Parathyroid adenoma (tissue), 2 donors: ENCODE measurements around the gene ABHD15.

Experiments
- H2AFZ ChIP-seq: fragments of 300-600 bp; sonication (generic); one replicate; pipeline ENCODE4 v1.7.0; 2017; ENCODE audit warnings: antibody characterized with exemption, mild to moderate bottlenecking
- H3K27ac ChIP-seq: fragments of 300-600 bp; sonication (generic); one replicate; pipeline ENCODE4 v1.7.0; 2017
- H3K27me3 ChIP-seq: fragments of 300-600 bp; sonication (generic); one replicate; pipeline ENCODE4 v1.7.0; 2017; ENCODE audit warnings: low read length; ENCODE audit not compliant: control insufficient read depth, insufficient read depth
- H3K36me3 ChIP-seq: fragments of 300-600 bp; sonication (generic); one replicate; pipeline ENCODE4 v1.7.0; 2017; ENCODE audit warnings: low read length; ENCODE audit not compliant: control insufficient read depth, insufficient read depth
- H3K4me1 ChIP-seq: fragments of 300-600 bp; sonication (generic); one replicate; pipeline ENCODE4 v1.7.0; 2017; ENCODE audit warnings: control low read depth
- H3K4me2 ChIP-seq: fragments of 300-600 bp; sonication (generic); one replicate; pipeline ENCODE4 v1.7.0; 2017; ENCODE audit warnings: low read length
- H3K4me3 ChIP-seq: fragments of 300-600 bp; sonication (generic); one replicate; pipeline ENCODE4 v1.7.0; 2017; ENCODE audit warnings: low read depth, low read length
- H3K79me2 ChIP-seq: fragments of 300-600 bp; sonication (generic); one replicate; pipeline ENCODE4 v1.7.0; 2017; ENCODE audit warnings: control low read depth
- H3K9ac ChIP-seq: fragments of 300-600 bp; sonication (generic); one replicate; pipeline ENCODE4 v1.7.0; 2017; ENCODE audit warnings: mild to moderate bottlenecking
- H3K9me3 ChIP-seq: fragments of 300-600 bp; sonication (generic); one replicate; pipeline ENCODE4 v1.7.0; 2017; ENCODE audit warnings: low read length; ENCODE audit not compliant: control insufficient read depth
- TF ChIP-seq, protein P1 (sequence below): fragments of 300-600 bp; sonication (generic); IDR thresholded peaks from one replicate; pipeline ENCODE4 v1.7.0; 2017; ENCODE audit warnings: antibody characterized with exemption, mild to moderate bottlenecking
- donor health status: primary hyperparathyroidism.

The ABHD15 gene

DNA sequence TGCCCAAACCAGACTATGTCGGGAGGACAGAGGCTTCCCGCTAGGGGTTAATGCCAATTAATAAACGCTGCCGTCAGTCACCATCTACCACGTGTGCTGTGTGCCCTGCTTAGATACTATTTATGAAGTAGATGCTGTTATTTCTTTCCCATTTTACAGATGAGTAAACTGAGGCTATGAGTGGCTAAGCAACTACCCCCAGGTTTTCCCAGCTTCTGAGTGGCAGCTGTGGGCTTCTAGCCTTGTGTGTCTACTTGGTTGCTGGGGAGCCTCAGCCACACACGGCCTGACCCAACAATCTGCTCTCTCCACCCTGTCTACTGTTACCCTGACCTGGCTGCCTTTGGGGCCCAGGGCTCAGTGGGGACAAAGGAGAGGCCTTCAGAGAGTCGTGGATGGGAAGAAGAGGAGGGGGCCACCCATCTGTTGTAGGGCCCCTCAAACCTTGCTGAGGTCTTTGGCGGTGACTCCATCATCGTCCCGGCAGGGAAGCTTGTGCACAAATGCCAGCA, 15.5 kb upstream of the ABHD15 start:
- Histone ChIP-seq H3K36me3 (no peaks in the 10 kb centered on the region), H3K4me2 (no peak overlapping the region), H3K27me3 (no peaks in the 10 kb centered on the region), H3K9me3 (no peaks in the 10 kb centered on the region), H3K4me1 (peaks cover under 1% of the 10 kb centered on the region), H3K9ac (no peak overlapping the region), H3K4me3 (no peak overlapping the region), H3K27ac (no peak overlapping the region), H3K79me2 (peaks cover 28% of the 10 kb centered on the region), H2AFZ (no peak overlapping the region)
- TF ChIP-seq, protein P1, sequence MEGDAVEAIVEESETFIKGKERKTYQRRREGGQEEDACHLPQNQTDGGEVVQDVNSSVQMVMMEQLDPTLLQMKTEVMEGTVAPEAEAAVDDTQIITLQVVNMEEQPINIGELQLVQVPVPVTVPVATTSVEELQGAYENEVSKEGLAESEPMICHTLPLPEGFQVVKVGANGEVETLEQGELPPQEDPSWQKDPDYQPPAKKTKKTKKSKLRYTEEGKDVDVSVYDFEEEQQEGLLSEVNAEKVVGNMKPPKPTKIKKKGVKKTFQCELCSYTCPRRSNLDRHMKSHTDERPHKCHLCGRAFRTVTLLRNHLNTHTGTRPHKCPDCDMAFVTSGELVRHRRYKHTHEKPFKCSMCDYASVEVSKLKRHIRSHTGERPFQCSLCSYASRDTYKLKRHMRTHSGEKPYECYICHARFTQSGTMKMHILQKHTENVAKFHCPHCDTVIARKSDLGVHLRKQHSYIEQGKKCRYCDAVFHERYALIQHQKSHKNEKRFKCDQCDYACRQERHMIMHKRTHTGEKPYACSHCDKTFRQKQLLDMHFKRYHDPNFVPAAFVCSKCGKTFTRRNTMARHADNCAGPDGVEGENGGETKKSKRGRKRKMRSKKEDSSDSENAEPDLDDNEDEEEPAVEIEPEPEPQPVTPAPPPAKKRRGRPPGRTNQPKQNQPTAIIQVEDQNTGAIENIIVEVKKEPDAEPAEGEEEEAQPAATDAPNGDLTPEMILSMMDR: no peak

DNA sequence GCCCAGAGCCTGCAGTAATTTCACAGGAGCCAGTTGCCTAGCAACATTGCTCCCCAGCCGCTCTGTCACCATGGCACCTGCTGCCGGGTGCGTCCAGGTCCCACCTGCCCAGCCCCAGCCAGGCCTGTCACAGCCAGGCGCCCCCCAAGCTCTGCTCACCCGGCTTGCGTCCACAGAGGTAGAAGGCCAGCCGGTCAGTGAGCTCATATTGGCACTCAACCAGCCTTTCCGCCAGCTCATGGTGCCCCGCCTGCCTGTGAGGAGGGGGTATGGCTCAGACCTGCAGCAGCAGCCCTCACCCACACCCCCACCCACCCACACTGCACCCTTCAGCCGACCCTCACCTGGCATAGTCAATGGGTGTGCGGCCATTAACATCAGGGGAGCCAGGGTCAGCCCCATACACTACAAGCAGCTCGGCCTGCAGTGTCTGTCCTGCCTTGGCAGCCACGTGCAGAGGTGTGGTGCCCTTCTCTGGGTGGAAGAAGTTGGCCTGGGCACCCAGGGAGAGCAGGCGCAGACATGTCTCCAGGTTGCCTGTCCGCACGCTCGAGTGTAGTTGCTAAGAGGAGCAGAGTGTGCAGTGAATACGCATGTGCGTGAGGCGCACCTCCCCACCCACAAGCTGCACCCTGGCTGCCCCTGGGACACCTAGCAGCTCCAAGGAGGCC, 14.9 kb upstream of the ABHD15 start:
- Histone ChIP-seq H3K36me3 (no peaks in the 10 kb centered on the region), H2AFZ (no peak overlapping the region), H3K4me1 (no peaks in the 10 kb centered on the region), H3K27ac (no peak overlapping the region), H3K9me3 (no peaks in the 10 kb centered on the region), H3K4me2 (no peak overlapping the region), H3K79me2 (peaks cover 24% of the 10 kb centered on the region), H3K4me3 (no peak overlapping the region), H3K27me3 (no peaks in the 10 kb centered on the region), H3K9ac (no peak overlapping the region)
- TF ChIP-seq, protein P1: no peak

DNA sequence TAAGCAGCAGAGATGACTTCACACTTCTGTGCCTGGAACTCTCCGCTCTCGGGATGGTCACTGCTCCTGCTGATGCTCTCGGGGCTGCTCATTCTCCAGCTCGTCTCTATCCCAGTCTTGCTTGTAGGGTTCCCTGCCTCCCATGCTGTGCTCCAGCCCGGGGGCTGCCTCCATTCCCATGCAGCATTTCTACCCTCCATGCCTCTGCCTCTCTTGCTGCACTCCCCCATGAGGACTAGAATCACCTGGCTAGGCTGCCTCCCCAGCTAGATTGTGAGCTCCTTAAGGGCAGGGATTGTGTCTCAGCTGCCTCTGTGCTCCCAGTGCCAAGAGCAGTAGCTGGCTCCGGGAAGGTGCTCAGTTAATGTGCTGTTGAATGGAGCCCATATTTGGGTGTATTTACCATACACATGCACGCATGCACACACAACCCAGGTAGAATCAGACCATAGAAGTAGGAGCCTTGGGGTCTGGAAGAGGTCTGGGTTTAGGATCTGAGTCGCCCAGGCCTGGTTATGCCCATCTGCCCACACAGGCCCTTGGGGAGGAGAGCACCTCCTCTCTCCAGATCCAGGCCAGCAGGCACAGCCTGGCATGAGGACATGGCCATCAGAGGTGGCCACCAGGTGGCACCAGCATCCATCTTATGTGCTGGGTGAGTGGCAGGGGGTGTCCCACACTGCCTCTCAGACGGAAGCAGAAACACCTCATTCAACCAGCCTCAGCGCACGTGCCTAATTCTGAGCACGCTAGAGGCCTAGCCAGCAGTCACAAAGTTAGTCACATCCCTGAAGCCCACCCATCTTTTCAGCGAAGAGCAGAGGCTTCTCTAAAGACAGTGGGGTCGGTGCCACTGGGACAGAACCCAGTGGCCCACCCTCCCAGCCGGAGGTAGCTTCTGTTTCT, 13.3 kb upstream of the ABHD15 start:
- TF ChIP-seq, protein P1: peak; percentile 95
- peaks cover 13% of the 10 kb centered on the region for H3K79me2 ChIP-seq
- H3K4me1 ChIP-seq: no peaks in the 10 kb centered on the region
- no peak overlapping the region for H2AFZ ChIP-seq
- no peaks in the 10 kb centered on the region for H3K27me3 ChIP-seq
- H3K27ac ChIP-seq: no peak overlapping the region
- H3K9me3 ChIP-seq: no peaks in the 10 kb centered on the region
- no peaks in the 10 kb centered on the region for H3K36me3 ChIP-seq
- H3K4me2 ChIP-seq: no peak overlapping the region
- no peak overlapping the region for H3K9ac ChIP-seq
- H3K4me3 ChIP-seq: no peak overlapping the region

DNA sequence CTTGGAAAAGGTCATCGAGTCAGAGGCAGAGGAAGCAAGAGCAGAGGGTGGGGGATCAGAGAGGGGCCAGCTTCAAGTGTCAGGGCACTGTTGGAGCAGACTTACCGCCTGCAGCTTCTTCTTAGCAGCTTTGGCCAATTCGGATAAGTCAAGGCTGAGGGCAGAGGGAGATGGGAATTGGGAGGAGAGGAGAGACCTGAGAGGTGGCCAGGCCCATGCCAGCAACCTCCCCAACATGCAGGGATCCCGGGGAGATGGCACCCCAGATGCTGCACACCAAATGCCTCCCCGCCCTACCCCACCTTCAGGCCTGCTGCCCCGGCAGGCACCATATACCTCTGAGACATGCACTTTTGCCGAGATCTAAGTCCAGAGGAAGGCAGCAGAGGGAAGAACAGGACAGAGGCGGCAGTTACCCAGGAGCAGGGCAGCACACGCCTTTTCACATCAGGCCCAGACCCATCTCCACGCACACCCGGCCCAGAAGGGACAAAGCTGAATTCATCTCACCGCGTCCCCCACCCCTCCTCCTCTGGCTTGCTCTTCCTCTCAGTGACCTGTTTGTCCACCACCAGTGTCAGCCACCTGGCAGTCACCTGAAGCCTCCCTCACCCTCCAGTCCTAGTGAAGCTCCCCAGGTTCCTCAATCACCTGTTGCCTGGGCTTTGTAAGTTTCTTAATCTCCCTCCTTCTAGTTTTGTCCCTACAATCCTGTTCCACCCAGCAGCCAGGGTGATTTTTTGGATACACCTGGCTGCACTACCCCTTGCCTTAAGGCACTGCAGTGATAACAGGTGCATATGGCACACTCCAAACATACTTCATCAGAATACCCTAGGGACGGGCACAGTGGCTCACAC, 12.0 kb upstream of the ABHD15 start:
- Histone ChIP-seq H3K4me3 (no peak overlapping the region), H3K27ac (no peak overlapping the region), H3K9ac (no peak overlapping the region), H3K4me2 (no peak overlapping the region), H3K36me3 (no peaks in the 10 kb centered on the region), H3K79me2 (peaks cover 8% of the 10 kb centered on the region), H3K9me3 (no peaks in the 10 kb centered on the region), H3K4me1 (no peaks in the 10 kb centered on the region), H3K27me3 (no peaks in the 10 kb centered on the region), H2AFZ (no peak overlapping the region)
- TF ChIP-seq, protein P1: no peak
